ENCODE measurements around the gene GRHPR.

DNA sequence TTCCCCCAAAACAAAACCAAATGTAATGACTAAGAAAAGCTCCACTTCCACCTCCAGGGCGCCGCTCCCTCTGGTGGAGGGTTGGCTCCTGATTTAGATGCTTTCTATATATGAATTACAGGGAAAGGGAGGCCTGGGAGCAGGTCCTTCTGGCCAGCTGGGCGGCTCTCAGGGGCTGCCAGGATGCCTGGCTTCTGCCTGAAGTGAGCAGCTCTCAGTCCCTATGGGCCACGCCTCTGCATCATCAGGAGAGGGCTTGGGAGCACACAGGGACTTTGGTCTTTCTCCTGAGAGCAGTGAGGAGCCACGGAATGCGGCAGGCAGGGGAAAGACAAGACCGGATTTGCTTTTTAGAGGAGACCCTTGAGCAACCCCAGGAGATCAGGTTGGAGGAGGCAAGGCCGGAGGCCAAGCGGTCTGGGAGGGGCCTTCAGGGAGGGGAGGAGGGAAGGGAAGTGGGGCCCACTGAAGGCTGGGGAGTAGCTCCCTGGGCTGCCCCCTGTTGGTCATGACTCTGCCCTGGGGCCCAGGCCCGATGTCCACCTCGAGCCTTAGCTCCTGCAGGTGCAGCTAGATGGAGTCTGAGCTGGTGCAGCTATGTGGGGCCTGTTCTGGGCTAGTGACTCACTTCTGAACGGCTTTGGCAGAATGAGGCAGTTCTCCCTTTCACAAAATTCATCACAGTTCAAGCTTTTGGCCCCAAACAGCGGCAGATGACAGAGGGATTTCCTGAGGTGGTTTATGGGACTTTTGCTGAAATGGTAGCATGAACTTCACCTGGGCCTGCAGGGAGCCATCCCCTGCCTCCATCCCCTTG lies 11.3 kb upstream of the GRHPR start:
- TF ChIP-seq, protein P1, sequence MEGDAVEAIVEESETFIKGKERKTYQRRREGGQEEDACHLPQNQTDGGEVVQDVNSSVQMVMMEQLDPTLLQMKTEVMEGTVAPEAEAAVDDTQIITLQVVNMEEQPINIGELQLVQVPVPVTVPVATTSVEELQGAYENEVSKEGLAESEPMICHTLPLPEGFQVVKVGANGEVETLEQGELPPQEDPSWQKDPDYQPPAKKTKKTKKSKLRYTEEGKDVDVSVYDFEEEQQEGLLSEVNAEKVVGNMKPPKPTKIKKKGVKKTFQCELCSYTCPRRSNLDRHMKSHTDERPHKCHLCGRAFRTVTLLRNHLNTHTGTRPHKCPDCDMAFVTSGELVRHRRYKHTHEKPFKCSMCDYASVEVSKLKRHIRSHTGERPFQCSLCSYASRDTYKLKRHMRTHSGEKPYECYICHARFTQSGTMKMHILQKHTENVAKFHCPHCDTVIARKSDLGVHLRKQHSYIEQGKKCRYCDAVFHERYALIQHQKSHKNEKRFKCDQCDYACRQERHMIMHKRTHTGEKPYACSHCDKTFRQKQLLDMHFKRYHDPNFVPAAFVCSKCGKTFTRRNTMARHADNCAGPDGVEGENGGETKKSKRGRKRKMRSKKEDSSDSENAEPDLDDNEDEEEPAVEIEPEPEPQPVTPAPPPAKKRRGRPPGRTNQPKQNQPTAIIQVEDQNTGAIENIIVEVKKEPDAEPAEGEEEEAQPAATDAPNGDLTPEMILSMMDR (tag by site-specific recombination; IDR thresholded peaks at IDR 0.05) = no peak
- TF ChIP-seq ZNF121 (tag by site-specific recombination; IDR thresholded peaks at IDR 0.05) (no peak), ZNF274 (IDR thresholded peaks at IDR 0.05; ENCODE audit: low read length) (no peak), ZNF274 (tag by site-specific recombination; IDR thresholded peaks at IDR 0.05; ENCODE audit: borderline replicate concordance) (no peak), HOXC10 (CRISPR knock-in tag; IDR thresholded peaks at IDR 0.05) (no peak)
